A673 (cell line): ENCODE results near the gene PXK.

Experiments
- EZH2 ChIP-seq: fragments of 200-600 bp; sonication (generic); IDR thresholded peaks from 2 replicates; pipeline ENCODE4 v1.6.1; 2017; ENCODE audit warnings: borderline replicate concordance, low read depth, mild to moderate bottlenecking, mixed read lengths, antibody characterized with exemption, low read length; ENCODE audit not compliant: poor library complexity, severe bottlenecking
- TF ChIP-seq, protein P1 (sequence below): fragments of 300-800, 200-600 bp; sonication (generic); conservative IDR thresholded peaks from 2 replicates; pipeline ENCODE4 v1.5.1; 2017; ENCODE audit warnings: low read depth, mild to moderate bottlenecking, antibody characterized with exemption, low read length, moderate library complexity, mixed read lengths

DNA sequence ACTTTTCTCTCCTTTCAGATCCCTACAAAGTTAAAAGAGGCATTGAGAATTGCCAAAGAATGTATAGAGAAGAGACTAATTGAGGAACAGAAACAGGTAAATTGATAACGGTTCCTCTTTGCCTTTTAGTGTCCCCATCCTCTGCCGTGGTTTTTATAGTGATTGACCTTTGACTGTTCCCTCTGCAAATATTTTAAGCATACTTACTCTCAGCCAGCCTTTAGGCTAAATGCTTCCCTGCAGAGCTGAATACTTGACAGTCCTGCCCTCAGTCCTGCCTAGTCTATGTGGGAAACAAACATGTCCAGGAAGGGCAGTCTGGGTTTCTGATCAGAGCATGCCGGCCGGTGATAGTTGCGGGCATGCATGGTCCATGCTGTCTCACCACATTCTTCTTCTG is 76.2 kb downstream of the PXK start:
- TF ChIP-seq, protein P1, sequence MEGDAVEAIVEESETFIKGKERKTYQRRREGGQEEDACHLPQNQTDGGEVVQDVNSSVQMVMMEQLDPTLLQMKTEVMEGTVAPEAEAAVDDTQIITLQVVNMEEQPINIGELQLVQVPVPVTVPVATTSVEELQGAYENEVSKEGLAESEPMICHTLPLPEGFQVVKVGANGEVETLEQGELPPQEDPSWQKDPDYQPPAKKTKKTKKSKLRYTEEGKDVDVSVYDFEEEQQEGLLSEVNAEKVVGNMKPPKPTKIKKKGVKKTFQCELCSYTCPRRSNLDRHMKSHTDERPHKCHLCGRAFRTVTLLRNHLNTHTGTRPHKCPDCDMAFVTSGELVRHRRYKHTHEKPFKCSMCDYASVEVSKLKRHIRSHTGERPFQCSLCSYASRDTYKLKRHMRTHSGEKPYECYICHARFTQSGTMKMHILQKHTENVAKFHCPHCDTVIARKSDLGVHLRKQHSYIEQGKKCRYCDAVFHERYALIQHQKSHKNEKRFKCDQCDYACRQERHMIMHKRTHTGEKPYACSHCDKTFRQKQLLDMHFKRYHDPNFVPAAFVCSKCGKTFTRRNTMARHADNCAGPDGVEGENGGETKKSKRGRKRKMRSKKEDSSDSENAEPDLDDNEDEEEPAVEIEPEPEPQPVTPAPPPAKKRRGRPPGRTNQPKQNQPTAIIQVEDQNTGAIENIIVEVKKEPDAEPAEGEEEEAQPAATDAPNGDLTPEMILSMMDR, result no peak
- TF ChIP-seq EZH2, result no peak
